ENCODE data around the gene KIF14. TPM values are rescaled to one million over a fixed set of nuclear protein-coding genes. Genes with fewer than 3 reads are reported as not detected.
A peak's percentile ranks its signal among the peaks of the same experiment; 100 is the strongest.

KIF14 gene
- total and polyA plus RNA-seq, 2 of the 4 experiments (the other 2 are of a cell fraction), result 2.3 to 4.7 TPM

DNA sequence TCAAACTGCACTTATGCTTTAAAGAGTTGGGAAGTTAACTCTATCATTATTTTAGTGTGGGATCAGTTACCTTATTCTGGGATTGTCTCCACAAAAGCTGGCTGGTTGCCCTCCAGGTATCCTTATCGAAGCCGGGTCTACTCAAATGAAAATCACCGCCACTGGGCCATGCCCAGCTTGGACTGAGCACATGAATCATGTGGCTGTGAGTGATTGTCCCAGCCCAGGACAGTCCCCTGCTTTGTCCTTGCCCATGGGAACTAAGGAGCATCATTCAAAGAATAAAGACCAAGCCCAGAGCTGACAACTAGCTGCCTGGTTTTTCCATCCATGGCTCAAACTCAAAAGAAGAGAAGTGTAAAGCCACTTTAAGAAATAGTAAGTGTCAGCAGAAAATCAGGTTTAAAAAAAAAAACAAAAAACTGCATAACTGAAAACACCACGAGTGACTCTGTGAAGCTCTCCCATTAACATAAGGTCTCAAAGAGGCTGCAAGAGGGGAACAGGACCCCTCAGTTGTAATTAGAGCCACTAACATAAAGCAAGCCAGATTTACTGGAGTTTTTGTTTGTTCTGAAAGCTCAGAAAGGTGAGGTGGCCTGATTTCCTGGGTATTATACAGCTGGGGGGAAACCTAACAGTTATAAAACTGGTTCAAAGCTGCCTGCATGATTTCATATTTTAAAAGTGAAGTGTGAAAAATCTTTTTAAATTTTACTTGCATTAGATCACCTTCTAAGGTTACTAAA is 91.5 kb downstream of the KIF14 start:
- no peaks in the 10 kb centered on the region for H3K9me1 ChIP-seq (ENCODE audit: insufficient read depth, low read length)
- H3K27ac ChIP-seq (ENCODE audit: insufficient read depth, low read length), result no peak overlapping the region
- BruUV-seq (replicated peaks), result no TSS peak
- CTCF ChIA-PET, result interaction anchor here (0.5 kb wide), 1 partner anchor 20 kb away, joined by 3 read pairs; no protein-coding TSS in a partner anchor
- H3K4me1 ChIP-seq (ENCODE audit: control insufficient read depth, insufficient read depth, low read length), result peaks cover 6% of the 10 kb centered on the region; the same call in 1 of the 2 replicates
- H3K23ac ChIP-seq (ENCODE audit: low read depth, low read length), result no peak overlapping the region
- H3K9ac ChIP-seq (ENCODE audit: low read depth, low read length), result no peak overlapping the region
- H2BK5ac ChIP-seq (ENCODE audit: low read depth, low read length, poor library complexity, severe bottlenecking), result no peak overlapping the region
- no peak overlapping the region for H3K4me2 ChIP-seq (ENCODE audit: low read depth, low read length)
- H3K36me3 ChIP-seq (ENCODE audit: control insufficient read depth, insufficient read depth, low read length), result no peaks in the 10 kb centered on the region
- peaks cover 4% of the 10 kb centered on the region for H3K27me3 ChIP-seq (ENCODE audit: control insufficient read depth, insufficient read depth, low read length)
- TF ChIP-seq FOS (IDR thresholded peaks at IDR 0.05; ENCODE audit: low read depth, low read length) (no peak), MAFK (IDR thresholded peaks at IDR 0.05; ENCODE audit: low read depth, low read length) (peak; percentile 80)
- in situ Hi-C loops (cut with MboI; ENCODE audit: low sequenced_read_pairs), result no loop called here
- H3K9me3 ChIP-seq (ENCODE audit: control insufficient read depth, insufficient read depth, low read length), result no peaks in the 10 kb centered on the region
- no peak overlapping the region for H2AK5ac ChIP-seq (ENCODE audit: low read depth, low read length)
- 100% methylated on average over 1 of the region's 4 CpGs; no CpG with 5 or more reads in 1 of the 2 experiments for WGBS, 2 experiments (ENCODE audit: extremely low coverage in 2 of 2, insufficient read length in 1 of 2)
- DNase-seq (no peak), ATAC-seq (ENCODE audit: low read depth) (no peak)
- no peak overlapping the region for H3K56ac ChIP-seq (ENCODE audit: extremely low read depth, insufficient read depth, low read length)
- no peaks in the 10 kb centered on the region for H4K20me1 ChIP-seq (ENCODE audit: insufficient read depth, low read length)
- no peak overlapping the region for H2BK20ac ChIP-seq (ENCODE audit: low read depth, low read length)
- dilution Hi-C loops (cut with HindIII; ENCODE audit: low sequenced_read_pairs, unreplicated experiment), result no loop called here
- intact Hi-C loops (cut with micrococcal nuclease), result no loop called here
- H3K4me3 ChIP-seq (ENCODE audit: insufficient read depth, low read depth, low read length), result no peak overlapping the region
- H4K8ac ChIP-seq (ENCODE audit: low read depth in 2 of 2, low read length in 2 of 2), result no peak overlapping the region
- no peak overlapping the region for H2BK120ac ChIP-seq (ENCODE audit: low read depth, low read length)
- H3K79me1 ChIP-seq (ENCODE audit: low read depth in 1 of 2, low read length in 2 of 2), result no peaks in the 10 kb centered on the region
- H4K5ac ChIP-seq (ENCODE audit: low read depth, low read length), result no peak overlapping the region
- no peak overlapping the region for H2AK9ac ChIP-seq (replicated peaks; ENCODE audit: low read depth, low read length, poor library complexity)
- no peak overlapping the region for H2AFZ ChIP-seq (replicated peaks; ENCODE audit: low read length, poor library complexity)
- no peak overlapping the region for H3K4ac ChIP-seq (ENCODE audit: low read depth, low read length)
- H3K14ac ChIP-seq (replicated peaks; ENCODE audit: low read depth, low read length), result no peak overlapping the region
- POLR2A ChIA-PET (ENCODE audit: unreplicated experiment), result no interaction called here
- no peak overlapping the region for H2BK15ac ChIP-seq (ENCODE audit: low read depth, low read length)
- H4K91ac ChIP-seq (ENCODE audit: insufficient read depth, low read depth, low read length), result no peak overlapping the region
- no peak overlapping the region for H3K18ac ChIP-seq (ENCODE audit: low read depth, low read length)

Measured in IMR-90 (cell line).